CD4-positive, alpha-beta T cell (primary cell): Measurements from ENCODE around the gene TMEM41A. TPM values are rescaled to one million over a fixed set of nuclear protein-coding genes. Genes with fewer than 3 reads are reported as not detected.

Source experiments
- ATAC-seq: fragments of 200-7000 bp; cut with Tn5 transposase; one replicate; pipeline ENCODE4 v1.10.0; 2022; ENCODE audit warnings: mild to moderate bottlenecking; ENCODE audit not compliant: poor library complexity
- CTCF ChIA-PET: fragments of 350-600 bp; sonication (Branson Sonifier 250); formaldehyde crosslinking; loops from one replicate; lab custom pipeline; 2021; ENCODE audit warnings: antibody characterized with exemption, inconsistent platforms; lab: Charles Lee
- POLR2A ChIA-PET: fragments of 350-600 bp; sonication (Branson Sonifier 250); formaldehyde crosslinking; loops from one replicate; lab custom pipeline; 2021; ENCODE audit warnings: antibody characterized with exemption, inconsistent platforms; lab: Charles Lee
- DNase-seq, 14 experiments: peaks; one replicate each; pipeline ENCODE4 v3.0.0-alpha.2; 2013 to 2020; ENCODE audit warnings: mixed read lengths in 2 of 14
- H3K27ac ChIP-seq, 2 donors: one replicate each; pipeline versions ENCODE4 v1.5.1 to v1.7.0; 2013; ENCODE audit warnings: low read length in 2 of 2, low read depth in 1 of 2, mild to moderate bottlenecking in 1 of 2
- H3K27me3 ChIP-seq, 2 experiments: 1 replicate in 1 of 2; 2 replicates in 1 of 2; pipeline versions ENCODE4 v1.6.1 to v1.7.0; 2013; ENCODE audit warnings: low read length in 2 of 2, control low read depth in 1 of 2, mild to moderate bottlenecking in 1 of 2, moderate library complexity in 1 of 2; ENCODE audit not compliant: insufficient read depth in 2 of 2, control insufficient read depth in 1 of 2
- H3K36me3 ChIP-seq: one replicate; pipeline ENCODE4 v1.6.1; 2013; ENCODE audit warnings: low read length, control low read depth; ENCODE audit not compliant: insufficient read depth
- H3K4me1 ChIP-seq: one replicate; pipeline ENCODE4 v1.6.1; 2013; ENCODE audit warnings: low read length, control low read depth; ENCODE audit not compliant: insufficient read depth
- H3K4me3 ChIP-seq: one replicate; pipeline ENCODE4 v1.5.1; 2013; ENCODE audit warnings: mild to moderate bottlenecking, low read length, moderate library complexity
- H3K9me3 ChIP-seq, 2 experiments: 1 replicate in 1 of 2; 2 replicates in 1 of 2; pipeline versions ENCODE4 v1.6.1 to v1.7.0; 2013; ENCODE audit warnings: low read length in 2 of 2, mild to moderate bottlenecking in 2 of 2, control low read depth in 1 of 2, moderate library complexity in 1 of 2; ENCODE audit not compliant: control insufficient read depth in 1 of 2, insufficient read depth in 1 of 2
- H3K27ac Mint-ChIP-seq: one replicate; pipeline ENCODE4 v1.8.0; 2020; ENCODE audit warnings: mixed read lengths
- H3K27me3 Mint-ChIP-seq: one replicate; pipeline ENCODE4 v1.8.0; 2021; ENCODE audit warnings: mixed read lengths
- H3K36me3 Mint-ChIP-seq: one replicate; pipeline ENCODE4 v1.8.0; 2021; ENCODE audit warnings: low read depth, mixed read lengths
- H3K4me1 Mint-ChIP-seq: one replicate; pipeline ENCODE4 v1.8.0; 2021; ENCODE audit warnings: low read depth, mixed read lengths
- H3K4me3 Mint-ChIP-seq: one replicate; pipeline ENCODE4 v1.8.0; 2020; ENCODE audit warnings: mild to moderate bottlenecking, mixed read lengths
- H3K9me3 Mint-ChIP-seq: one replicate; pipeline ENCODE4 v1.8.0; 2020; ENCODE audit warnings: mixed read lengths
- CTCF ChIP-seq: fragments of 200-600 bp; IDR thresholded peaks from one replicate; pipeline ENCODE4 v1.8.0; 2022; ENCODE audit warnings: antibody characterized with exemption, mild to moderate bottlenecking
- intact Hi-C, 2 experiments: fragments of 100-400 bp; cut with DNase I in 1 of 2; cut with micrococcal nuclease in 1 of 2; formaldehyde crosslinking; loops; one replicate each; pipeline versions ENCODE4 v1.15.1 to v1.9.0; 2023 to 2025; cut with DNase I, micrococcal nuclease
- total RNA-seq, 174 experiments: library from RNA in 2 of 174; stranded (reverse) in 2 of 174; gene quantifications; one replicate each; pipeline ENCODE4 v1.2.3 and lab custom pipeline; 2021 to 2026

TMEM41A gene
- total RNA-seq, 2 experiments from 2014 or later = 26.8 to 29.1 TPM

- Mint-ChIP-seq H3K9me3 (no peaks in the 10 kb centered on the region), H3K4me3 (no peak overlapping the region), H3K27me3 (peaks cover 13% of the 10 kb centered on the region), H3K27ac (no peak overlapping the region), H3K36me3 (no peaks in the 10 kb centered on the region), H3K4me1 (no peaks in the 10 kb centered on the region)
- DNase-seq (no peak), ATAC-seq (no peak)
- POLR2A ChIA-PET = no interaction called here
- no peak for TF ChIP-seq CTCF
- CTCF ChIA-PET = no interaction called here
- no peaks in the 10 kb centered on the region for H3K36me3 ChIP-seq
- no peak overlapping the region for H3K27ac ChIP-seq
- no peaks in the 10 kb centered on the region for H3K27me3 ChIP-seq
- intact Hi-C loops = no loop called here
- no peaks in the 10 kb centered on the region for H3K4me1 ChIP-seq
- H3K9me3 ChIP-seq = no peaks in the 10 kb centered on the region
- no peak overlapping the region for H3K4me3 ChIP-seq
These were observed 58.9 kb downstream of the TMEM41A start for GRCh38 chr3:185439745-185440466.

Other genes with a start within 250 kb of the TMEM41A start
- gene EHHADH, start 245.0 kb downstream of the TMEM41A start, total RNA-seq = under 1 TPM; 0.11 to 0.52 TPM
- 1 to 10 TPM; 4.3 to 5.7 TPM for gene MAP3K13, start 135.9 kb downstream of the TMEM41A start, total RNA-seq
- gene LIPH, start 53.6 kb upstream of the TMEM41A start, total RNA-seq = not detected
- 10 to 100 TPM; 61.1 to 61.2 TPM for gene SENP2, start 87.3 kb upstream of the TMEM41A start, total RNA-seq